HG02885 (cell line): ENCODE results near the gene XBP1.
"Not testable (repeated sequence)": the region's sequence is repeated elsewhere in the genome, so short reads cannot be mapped to it uniquely, and the experiment has no call there.

Source experiments
- ATAC-seq: cut with Tn5 transposase; IDR thresholded peaks from one replicate; pipeline ENCODE4 v1.9.1; 2021; ENCODE audit warnings: mild to moderate bottlenecking; ENCODE audit not compliant: unreplicated experiment, poor library complexity

XBP1 gene

DNA sequence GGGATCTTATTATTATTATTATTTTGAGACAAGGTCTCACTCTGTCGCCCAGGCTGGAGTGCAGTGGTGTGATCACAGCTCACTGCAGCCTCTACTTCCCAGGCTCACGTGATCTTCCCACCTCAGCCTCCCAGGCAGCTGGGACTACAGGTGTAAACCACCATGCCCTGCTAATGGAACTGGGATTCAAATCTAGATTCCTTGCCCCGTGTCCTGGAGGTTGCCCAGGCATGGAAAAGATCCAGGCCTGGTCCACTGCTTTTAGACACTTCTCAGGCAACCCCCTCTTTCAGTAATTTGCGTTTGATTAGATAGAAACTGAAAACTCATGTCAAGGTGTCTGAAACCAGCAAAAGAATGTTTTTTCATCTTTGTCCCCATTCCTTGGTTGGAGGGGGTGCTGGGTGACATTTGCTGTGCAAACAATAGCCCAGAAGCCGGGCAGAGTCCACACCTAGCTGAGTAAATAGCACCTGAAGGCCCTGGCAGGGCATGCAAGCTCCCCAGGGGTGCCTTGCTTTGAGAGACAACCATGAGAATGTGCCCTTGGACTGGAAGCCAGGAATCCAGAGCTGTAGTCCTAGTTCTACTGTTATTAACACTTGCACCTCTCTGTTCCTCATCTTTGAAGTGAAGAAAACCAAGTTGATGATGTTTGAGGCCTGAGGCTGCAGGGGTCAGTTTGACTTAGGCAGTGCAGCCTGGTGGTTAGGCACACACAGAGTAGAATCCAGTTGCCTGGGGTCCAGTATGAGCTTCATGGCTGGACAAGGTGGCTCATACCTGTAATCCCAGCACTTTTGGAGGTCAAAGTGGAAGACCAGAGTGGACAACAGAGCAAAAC, 19.1 kb upstream of the XBP1 start:
- no peak for ATAC-seq

- ATAC-seq = no peak
Observed at GRCh38 chr22:28817919-28818859, 17.8 kb upstream of the XBP1 start.

DNA sequence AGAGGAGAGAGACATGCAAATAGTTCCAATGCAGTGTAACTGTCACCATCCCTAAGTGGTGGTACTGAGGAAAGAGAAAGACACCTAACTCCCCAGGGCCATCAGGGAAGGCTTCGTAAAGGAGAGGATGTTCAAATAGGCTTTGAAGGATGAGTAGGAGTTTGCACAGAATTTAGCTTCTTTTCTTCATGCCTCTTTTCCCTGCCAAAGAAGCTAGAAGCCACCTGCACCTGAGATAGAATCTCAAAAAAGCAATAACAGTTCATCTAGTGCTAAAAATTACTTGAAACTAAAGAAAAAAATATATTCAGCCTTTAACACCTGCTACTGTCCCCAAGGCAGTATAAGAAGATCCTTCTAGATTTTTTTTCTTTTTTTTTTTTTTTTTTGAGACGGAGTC, 16.7 kb upstream of the XBP1 start:
- no peak for ATAC-seq

- no peak for ATAC-seq
Observed at GRCh38 chr22:28815729-28816128, 15.4 kb upstream of the XBP1 start.

DNA sequence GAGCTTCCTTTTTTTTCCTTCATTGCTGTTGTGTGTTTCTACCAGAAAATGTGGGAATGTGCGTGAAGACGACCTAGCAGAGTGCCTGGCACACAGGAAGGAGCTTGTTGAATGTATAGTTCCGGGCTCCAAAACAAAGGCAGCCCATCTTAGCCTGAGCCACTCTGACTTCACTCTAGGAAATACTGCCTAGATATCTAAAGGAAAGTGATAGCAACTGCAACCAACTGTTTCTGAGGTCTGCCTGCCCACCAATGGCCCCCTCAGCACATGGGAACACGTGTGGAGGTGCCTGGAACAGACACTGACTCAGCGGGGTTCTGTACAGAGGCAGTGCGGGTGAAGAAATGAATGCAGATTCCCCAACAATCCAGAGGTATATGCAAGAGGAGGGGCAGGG, 14.7 kb upstream of the XBP1 start:
- no peak for ATAC-seq

DNA sequence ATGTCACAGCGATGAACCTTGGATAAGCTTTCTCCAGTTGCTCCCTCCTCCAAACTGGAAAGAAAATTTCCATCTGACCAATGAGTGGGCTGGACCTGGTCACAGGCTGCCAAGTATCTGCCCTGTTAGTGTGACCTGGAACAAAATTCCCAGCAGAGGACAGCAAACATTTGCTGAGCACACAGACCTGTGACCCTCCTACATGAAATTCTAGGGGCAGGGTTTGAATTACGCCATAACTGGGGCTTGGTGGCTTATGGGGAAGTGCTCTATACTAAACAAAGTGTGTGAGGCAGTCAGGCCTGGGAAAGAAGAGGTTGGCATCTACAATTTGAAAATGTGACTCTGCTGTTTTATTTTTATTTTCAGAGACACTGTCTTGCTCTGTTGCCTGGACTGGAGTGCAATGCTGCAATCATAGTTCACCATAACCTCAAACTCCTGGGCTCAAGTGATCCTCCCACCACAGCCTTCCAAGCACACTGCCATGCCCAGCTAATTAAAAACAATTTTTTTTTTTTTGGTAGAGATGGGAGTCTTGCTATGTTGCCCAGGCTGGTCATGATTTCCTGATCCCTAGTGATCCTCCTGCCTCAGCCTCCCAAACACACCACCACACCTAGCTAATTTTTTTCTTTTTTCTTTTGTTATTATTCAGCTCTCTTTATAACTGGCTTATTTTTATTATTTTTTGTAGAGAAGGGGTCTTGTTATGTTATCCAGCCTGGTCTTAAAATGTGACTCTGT, 13.6 kb upstream of the XBP1 start:
- ATAC-seq = no peak

DNA sequence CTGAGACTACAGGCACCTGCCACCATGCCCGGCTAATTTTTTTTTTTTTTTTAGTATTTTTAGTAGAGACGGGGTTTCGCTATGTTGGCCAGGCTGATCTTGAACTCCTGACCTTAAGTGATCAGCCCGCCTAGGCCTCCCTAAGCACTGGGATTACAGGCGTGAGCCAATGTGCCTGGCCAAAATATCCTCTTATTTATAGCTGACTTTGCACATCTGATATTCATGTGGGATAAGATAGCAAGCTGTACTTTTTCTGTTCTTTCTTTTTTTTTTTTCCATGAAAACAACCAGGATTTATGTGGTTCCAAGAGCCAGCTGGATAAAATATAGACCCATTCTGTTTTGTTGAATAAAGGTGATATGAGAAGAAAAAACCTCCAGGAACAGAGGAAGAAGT, 12.1 kb upstream of the XBP1 start:
- ATAC-seq = no peak

- ATAC-seq = no peak
Observed at GRCh38 chr22:28810821-28811491, 10.6 kb upstream of the XBP1 start.

GRCh38 chr22:28808716-28809355, 8.5 kb upstream of the XBP1 start:
- ATAC-seq = no peak

DNA sequence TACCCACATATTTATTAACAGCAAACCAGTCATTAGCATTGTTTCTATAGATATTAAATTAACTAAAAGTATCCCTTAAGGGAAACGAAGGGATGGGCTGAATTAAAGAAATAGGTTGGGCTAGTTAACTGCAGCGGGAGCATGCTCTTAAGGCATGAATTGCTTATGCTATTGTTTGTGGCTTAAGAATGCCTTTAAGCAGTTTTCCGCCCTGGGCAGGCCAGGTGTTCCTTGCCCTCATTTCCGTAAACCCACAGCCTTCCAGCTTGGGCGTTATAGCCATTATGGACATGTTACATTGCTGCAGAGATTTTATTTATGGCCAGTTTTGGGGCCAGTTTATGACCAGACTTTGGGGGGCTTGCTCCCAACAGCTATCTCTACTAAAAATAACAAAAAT, 5.1 kb upstream of the XBP1 start:
- not testable (repeated sequence) for ATAC-seq

DNA sequence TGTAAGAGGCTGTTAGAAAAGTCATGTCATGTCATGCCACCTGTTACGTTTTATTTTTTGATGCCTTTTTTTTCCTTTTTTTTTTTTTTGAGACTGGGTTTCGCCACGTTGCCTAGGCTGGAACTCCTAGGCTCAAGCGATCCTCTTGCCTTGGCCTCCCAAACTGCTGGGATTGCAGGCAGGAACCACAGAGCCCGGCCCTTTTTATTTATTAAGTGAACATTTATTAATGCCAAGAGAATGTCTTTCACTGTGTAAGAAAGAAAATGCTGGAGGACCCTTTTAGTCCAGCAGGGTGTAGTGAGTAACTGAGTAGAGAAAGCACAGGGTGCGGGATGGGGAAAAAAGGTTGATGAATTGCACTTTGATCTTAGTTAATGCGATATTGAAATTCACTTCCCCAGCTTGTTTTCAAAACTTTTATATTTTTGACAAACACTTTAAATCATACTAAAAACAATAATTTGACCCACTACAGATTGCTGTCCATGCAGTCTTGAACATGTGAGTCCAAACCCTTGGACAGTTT, 2.3 kb upstream of the XBP1 start:
- no peak for ATAC-seq

DNA sequence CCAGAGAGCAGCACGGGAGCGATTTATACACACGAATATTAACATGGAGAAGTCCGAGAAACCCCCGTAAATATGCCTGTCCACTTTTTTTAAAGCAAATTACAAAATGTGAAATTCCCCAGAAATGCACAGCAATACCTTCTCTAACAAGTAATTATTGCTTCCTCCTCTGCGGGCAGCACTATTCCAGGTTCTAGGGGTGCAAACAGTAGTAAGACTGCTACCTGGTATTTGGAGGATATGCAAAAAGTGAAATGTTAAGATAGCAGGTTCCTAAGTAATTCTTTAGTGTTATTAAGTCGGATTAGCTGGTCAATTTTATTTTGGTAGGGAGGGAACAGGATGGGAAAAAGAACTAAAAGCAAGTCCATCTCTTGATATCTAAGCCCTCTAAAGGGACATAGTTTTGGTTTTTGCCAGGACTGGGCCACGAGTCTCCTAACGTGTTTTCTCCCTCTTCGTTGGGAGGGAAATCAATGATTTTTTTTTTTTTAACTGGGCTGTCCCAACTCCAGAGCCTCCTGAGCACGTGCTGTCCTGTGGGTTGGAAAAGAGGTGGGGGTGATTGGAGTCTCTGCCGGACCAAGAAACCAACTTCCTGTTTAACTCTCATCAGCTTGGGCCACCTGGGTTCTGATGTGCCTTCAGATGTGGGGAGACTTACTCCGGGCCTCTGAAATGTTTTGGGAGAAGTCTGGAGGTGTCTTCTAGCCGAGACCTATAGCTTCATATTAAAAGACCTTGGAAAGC, 1.7 kb upstream of the XBP1 start:
- no peak for ATAC-seq

GRCh38 chr22:28799606-28800307, 612 bp downstream of the XBP1 start:
- ATAC-seq = peak; percentile 39

DNA sequence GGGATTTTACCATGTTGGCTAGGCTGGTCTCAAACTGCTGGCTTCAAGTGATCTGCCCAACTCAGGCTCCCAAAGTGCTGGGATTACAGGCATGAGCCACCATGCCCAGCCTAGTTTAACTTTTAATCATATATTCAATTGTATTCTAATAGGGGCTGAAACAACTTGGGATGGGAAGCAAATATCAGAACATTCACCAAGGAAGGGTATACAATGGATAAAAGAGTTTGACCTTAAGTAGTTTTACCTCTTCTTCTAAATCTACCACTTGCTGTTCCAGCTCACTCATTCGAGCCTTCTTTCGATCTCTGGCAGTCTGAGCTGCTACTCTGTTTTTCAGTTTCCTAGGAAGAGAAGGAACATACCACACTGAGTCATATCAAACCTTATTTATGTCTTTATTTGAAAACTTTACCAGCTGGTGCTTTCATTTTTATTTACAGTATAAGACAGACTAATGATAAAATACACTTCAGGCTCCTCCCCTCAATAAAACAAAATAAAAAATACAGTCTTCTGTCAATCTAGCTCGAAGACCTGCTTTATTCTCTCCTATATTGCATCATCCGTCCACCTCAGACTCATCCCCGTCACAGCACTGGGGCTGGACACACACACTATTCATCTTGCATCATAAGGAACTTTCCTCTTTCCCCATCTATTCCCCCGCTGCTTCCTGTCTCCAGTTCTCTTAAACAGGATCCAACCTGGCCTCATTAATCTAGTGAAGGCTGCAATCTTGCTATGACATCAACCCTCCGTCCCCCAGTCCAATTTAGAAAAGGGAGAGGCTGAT, 1.4 kb downstream of the XBP1 start:
- ATAC-seq = no peak

DNA sequence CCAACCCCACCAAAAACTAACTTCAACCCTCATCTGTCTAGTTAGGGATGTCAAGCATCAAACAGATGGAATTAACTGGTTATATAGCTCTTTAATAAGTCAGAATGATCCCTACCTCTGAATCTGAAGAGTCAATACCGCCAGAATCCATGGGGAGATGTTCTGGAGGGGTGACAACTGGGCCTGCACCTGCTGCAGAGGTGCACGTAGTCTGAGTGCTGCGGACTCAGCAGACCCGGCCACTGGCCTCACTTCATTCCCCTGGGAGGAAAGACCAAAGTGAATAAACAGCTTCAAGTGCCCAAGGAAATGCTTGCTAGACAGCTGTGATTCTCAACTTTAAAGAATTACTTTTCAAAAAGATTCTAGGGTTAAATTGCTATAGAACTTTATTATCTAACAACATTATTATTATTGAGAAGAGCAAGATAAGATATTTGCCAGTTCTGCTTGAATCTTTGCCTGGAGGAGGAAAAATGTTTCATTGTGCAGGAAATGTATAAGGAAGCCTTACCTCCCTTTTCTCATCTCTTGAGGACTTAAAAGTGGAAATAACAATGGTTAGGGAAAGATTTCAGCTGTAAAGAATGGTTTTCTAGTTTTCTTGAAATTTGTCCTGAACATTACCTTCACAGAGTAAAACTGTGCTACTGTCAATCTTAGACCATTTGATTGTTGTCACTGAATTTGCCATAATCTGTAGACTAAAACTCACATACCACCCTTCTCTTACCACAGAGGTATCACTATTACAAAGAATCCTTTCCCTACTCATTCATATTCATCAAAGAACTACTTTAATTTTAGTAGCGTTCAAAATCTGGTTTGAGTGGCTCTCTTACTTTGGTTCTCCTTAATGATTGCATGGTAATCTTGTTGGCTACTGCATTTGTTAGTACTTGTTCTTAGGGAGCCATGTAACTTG, 4.2 kb downstream of the XBP1 start:
- ATAC-seq = no peak

- no peak for ATAC-seq
Observed at GRCh38 chr22:28795071-28795693, 5.2 kb downstream of the XBP1 start.
